Mucosa of stomach (tissue), 1 donor: ENCODE data around the gene CABP7.

Experiments used
- H3K27me3 ChIP-seq: one replicate; pipeline ENCODE4 v1.7.0; 2013; ENCODE audit warnings: mild to moderate bottlenecking, low read length; ENCODE audit not compliant: control insufficient read depth, insufficient read depth
- H3K36me3 ChIP-seq: one replicate; pipeline ENCODE4 v1.7.0; 2013; ENCODE audit warnings: low read length; ENCODE audit not compliant: control insufficient read depth, insufficient read depth
- H3K4me1 ChIP-seq: one replicate; pipeline ENCODE4 v1.7.0; 2013; ENCODE audit warnings: mild to moderate bottlenecking, low read length; ENCODE audit not compliant: control insufficient read depth, insufficient read depth
- H3K4me3 ChIP-seq: one replicate; pipeline ENCODE4 v1.7.0; 2013; ENCODE audit warnings: low read length
- H3K9ac ChIP-seq: one replicate; pipeline ENCODE4 v1.7.0; 2013; ENCODE audit warnings: mild to moderate bottlenecking, low read length, moderate library complexity
- H3K9me3 ChIP-seq: one replicate; pipeline ENCODE4 v1.7.0; 2013; ENCODE audit warnings: mild to moderate bottlenecking, low read length, moderate library complexity; ENCODE audit not compliant: control insufficient read depth
- donor health status: Pancreatic carcinoma.

The CABP7 gene

DNA sequence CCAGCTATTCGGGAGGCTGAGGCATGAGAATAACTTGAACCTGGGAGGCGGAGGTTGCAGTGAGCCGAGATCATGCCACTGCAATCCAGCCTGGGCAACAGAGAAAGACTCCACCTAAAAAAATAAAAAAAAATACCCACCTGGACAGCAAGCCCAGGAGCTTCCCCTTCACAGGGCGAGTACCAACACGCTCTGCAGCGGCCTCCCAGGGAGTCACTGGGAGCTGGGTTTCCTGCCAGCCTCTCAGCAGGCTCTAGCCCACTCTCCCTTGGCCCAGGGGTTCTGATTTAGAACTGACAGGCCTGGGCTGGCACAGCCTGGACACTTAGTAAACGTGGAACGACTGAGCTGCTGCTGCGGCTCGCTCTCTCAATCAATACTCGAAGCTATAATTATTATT is 2.0 kb upstream of the CABP7 start:
- no peaks in the 10 kb centered on the region for H3K4me1 ChIP-seq
- H3K4me3 ChIP-seq, result no peak overlapping the region
- H3K9ac ChIP-seq, result no peak overlapping the region
- no peaks in the 10 kb centered on the region for H3K36me3 ChIP-seq
- peaks cover 67% of the 10 kb centered on the region for H3K27me3 ChIP-seq
- H3K9me3 ChIP-seq, result no peaks in the 10 kb centered on the region

DNA sequence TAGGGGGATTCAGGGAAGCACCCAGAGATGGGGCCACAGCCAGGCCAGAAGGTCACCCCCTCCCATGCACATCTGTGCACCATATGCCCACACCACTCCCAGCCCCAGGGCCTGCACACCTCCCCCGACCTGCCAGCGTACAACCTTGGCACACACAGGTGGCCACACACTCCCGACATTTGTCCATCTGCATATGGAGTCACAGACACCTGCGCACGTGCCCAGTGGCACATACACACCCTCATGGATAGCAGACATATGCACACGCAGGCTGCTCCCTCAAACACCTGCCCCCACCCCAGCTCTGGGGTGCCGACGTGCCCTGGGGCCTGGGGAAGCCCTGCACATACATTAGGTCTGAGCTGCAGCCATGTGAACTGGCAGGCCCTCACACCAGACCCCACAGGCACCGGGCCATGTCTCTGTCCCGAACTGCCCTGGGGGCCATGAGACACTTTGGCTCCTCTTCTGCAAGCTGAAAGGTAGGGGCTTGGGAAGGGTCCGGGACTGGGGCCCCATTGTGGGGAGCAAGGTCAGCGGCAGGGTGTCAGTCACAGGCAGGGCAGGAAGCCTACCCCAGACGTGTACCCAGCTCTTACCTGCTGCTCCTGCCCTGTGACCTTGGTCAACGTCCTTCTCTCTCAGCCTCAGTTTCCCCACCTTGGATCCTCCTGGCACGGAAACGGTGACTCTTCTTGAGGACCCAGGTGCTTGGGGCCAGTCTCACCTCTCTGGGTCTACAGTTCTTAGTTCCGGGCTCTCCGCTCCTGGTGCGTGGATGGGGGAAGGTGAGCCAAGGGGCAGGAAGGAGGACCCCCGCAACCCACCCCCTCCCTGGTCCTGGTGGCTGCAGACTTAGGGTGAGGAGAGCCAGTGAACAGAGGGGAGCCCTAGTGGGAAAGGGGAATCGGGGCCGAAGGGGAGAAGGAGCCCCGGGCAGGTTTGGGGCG is 579 bp upstream of the CABP7 start:
- H3K9me3 ChIP-seq, result no peaks in the 10 kb centered on the region
- no peaks in the 10 kb centered on the region for H3K4me1 ChIP-seq
- no peaks in the 10 kb centered on the region for H3K36me3 ChIP-seq
- no peak overlapping the region for H3K9ac ChIP-seq
- H3K27me3 ChIP-seq, result peaks cover 61% of the 10 kb centered on the region
- H3K4me3 ChIP-seq, result no peak overlapping the region

DNA sequence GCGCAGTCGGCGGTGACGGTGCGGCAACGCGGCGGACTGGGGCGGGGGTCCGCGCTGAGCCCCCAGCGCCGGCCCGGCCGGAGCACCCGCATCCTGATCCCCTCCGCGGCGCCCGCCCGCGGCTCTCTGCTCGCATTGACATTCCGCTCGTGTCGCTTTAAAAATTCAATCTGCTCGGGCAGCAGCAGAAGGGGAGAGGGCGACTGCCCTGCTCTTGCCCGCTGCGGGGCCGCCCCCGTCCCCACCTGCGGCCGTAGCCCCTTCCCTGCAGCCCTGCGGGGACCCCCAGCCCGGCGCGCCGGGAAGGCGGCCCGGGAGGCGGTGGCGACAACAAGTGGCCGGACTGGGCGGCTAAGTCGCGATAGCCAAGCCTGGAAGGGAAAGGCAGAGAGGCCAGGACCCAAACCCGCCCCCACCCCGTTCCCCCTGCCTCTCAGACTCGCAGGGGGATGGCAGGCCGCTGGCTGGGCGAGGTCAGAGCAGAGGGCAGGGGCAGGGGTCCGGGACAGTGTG is 1.1 kb downstream of the CABP7 start:
- H3K4me1 ChIP-seq, result no peaks in the 10 kb centered on the region
- no peaks in the 10 kb centered on the region for H3K36me3 ChIP-seq
- H3K27me3 ChIP-seq, result peaks cover 52% of the 10 kb centered on the region
- H3K4me3 ChIP-seq, result no peak overlapping the region
- no peaks in the 10 kb centered on the region for H3K9me3 ChIP-seq
- no peak overlapping the region for H3K9ac ChIP-seq

DNA sequence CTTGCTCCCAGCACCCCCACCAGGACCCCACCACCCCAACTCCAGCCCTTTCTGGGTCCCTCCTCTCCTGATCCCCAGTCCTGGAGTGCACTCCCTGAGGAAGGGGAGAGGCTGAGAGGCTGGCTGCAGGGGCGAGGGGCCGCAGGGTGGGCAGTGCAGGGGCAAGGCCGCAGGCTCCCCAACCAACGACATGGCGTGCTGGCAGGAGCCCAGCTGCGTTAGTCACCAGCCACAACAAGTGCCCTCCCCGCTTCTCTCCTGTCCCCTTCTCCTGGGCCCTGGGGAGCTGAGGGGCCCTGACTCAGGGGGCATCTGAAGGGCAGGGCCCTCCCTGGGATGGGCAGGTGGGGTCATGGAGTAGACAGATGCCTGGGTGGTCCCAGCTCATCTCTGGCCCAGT is 2.3 kb downstream of the CABP7 start:
- Histone ChIP-seq H3K27me3 (peaks cover 57% of the 10 kb centered on the region), H3K4me1 (no peaks in the 10 kb centered on the region), H3K9me3 (no peaks in the 10 kb centered on the region), H3K36me3 (no peaks in the 10 kb centered on the region), H3K9ac (no peak overlapping the region), H3K4me3 (no peak overlapping the region)

DNA sequence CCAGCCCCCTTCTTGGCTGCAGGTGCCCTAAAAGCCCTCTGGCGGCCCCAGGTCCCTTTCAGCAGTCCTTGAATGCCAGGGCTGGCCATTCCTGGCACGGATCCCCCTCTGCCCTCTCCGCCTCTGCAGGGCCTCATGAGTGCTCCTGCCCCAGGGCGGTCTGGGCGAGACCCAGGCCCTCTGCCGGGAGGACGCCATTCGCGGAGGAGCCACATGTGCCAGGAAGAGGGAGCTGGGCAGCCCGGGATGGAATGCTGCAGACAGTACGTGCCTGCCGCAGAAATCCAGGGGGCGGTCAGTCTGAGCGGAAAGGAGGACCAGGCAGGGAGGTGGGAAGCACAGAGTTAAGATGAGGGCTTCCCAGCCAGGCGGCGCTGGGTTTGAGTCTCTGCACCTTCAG is 2.8 kb downstream of the CABP7 start:
- Histone ChIP-seq H3K9me3 (no peaks in the 10 kb centered on the region), H3K4me3 (no peak overlapping the region), H3K36me3 (no peaks in the 10 kb centered on the region), H3K9ac (no peak overlapping the region), H3K4me1 (no peaks in the 10 kb centered on the region), H3K27me3 (peaks cover 57% of the 10 kb centered on the region)

DNA sequence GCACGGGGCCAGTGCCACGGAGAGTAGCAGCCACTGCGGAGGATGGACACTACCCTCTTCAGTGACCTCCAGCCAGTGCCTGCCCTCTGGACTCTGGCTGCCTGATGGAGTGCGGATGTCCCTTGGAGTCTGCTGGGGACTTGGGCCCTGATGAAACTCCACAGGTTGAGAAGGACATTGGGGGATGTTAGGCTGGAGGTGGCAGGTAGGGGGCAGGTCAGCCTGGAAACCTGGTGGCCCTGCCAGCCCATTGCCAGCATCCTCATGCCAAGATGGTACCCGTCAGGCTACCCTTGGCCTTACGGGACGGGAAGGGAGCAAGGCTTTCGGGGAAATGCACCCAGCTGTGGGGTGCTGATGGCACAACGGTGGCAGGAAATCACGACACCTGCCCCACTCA is 4.0 kb downstream of the CABP7 start:
- Histone ChIP-seq H3K9me3 (no peaks in the 10 kb centered on the region), H3K36me3 (no peaks in the 10 kb centered on the region), H3K4me1 (no peaks in the 10 kb centered on the region), H3K27me3 (peaks cover 47% of the 10 kb centered on the region), H3K4me3 (no peak overlapping the region), H3K9ac (no peak overlapping the region)

DNA sequence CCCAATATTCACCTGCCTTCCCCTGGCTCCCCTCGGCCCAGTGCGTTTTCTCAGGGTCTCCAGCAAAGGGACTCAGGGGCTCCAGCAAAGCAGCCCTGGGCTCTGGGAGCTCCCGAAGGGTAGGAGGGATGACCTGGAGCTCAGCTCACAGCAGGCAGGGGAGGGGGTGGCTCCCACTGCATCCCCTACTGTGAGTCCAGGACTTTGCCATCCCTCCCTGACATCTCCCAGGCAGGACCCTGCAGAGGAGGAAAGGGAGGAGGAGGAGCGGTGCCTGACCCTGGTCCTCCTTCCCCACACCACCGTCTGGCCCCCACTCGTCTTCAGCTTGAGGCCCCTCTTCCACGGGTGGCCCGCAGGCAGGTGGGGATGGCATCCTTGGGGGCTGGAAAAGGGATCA is 5.0 kb downstream of the CABP7 start:
- Histone ChIP-seq H3K36me3 (no peaks in the 10 kb centered on the region), H3K9me3 (no peaks in the 10 kb centered on the region), H3K4me3 (no peak overlapping the region), H3K4me1 (no peaks in the 10 kb centered on the region), H3K27me3 (peaks cover 38% of the 10 kb centered on the region), H3K9ac (no peak overlapping the region)

DNA sequence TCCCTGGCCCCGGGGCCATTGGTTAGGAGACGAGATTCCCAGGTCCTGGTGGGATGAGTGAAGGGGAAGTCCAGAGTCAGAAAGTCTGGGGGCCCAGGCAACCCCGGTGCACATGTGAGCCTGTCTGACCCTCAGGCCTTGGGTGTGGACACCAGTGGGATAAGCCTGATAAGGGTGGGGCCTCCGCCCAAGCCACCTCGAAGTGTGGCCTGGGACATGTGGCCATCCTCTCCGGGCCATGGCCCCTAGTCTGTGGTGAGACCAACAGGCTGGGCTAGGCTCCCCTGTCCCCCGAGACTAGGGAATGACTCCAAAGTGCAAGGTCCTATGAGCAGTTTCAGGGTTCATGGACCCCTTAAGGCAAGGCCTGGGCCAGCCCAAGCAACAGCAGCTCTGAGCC is 6.3 kb downstream of the CABP7 start:
- no peak overlapping the region for H3K4me3 ChIP-seq
- H3K36me3 ChIP-seq, result no peaks in the 10 kb centered on the region
- H3K4me1 ChIP-seq, result no peaks in the 10 kb centered on the region
- no peaks in the 10 kb centered on the region for H3K9me3 ChIP-seq
- H3K9ac ChIP-seq, result no peak overlapping the region
- peaks cover 33% of the 10 kb centered on the region for H3K27me3 ChIP-seq

DNA sequence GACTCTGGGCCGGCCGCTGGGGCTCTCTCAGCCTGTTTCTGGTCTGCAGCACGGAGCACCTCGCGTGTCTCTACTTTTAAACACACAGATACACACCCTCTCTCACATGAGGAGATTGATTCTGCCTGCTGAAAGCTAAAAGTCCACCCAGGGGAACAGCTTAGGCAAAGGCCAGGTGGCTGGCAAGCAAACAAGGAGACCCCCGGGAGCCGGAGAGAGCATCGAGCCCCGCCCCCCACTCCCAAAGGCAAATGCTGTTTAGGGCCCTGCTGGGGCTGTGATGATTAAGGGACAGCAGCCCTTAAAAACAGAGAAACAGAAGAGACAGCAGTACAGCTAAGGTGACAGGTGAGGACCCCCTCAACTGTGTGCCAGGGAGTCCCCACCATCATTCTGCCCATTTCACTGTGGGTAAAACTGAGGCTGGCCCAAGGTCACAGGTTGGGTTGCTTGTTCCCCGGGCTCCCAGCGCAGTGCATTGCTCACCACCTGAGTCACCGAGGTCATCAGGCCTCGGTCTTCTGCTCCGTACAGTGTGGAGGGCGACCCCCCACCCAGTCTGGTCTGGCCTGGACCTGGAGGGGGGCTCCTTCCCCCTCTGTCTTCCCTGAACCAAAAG is 6.8 kb downstream of the CABP7 start:
- H3K4me3 ChIP-seq, result no peak overlapping the region
- no peaks in the 10 kb centered on the region for H3K36me3 ChIP-seq
- no peaks in the 10 kb centered on the region for H3K4me1 ChIP-seq
- H3K27me3 ChIP-seq, result peaks cover 28% of the 10 kb centered on the region
- no peaks in the 10 kb centered on the region for H3K9me3 ChIP-seq
- H3K9ac ChIP-seq, result no peak overlapping the region

DNA sequence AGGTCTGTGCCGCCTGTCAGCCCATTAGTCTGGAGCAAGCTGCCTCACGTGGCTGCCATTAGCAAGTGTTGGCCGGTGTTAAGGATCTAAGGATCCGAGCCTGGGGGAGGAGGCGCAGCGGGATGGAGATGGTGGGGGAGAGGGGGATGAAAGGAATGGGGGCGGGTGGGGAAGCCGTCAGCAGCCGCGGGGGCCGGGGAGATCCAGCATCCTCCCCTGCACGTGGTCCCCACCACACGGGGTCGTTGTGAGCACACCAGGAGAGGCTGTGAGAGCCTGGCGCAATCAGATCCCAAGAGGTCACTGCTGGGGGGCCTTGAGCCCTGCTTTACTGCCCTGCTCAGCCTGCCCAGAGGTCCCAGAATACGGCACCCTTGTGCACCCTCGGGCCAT is 7.3 kb downstream of the CABP7 start:
- Histone ChIP-seq H3K27me3 (peaks cover 22% of the 10 kb centered on the region), H3K9me3 (no peaks in the 10 kb centered on the region), H3K4me1 (no peaks in the 10 kb centered on the region), H3K9ac (no peak overlapping the region), H3K4me3 (no peak overlapping the region), H3K36me3 (no peaks in the 10 kb centered on the region)

DNA sequence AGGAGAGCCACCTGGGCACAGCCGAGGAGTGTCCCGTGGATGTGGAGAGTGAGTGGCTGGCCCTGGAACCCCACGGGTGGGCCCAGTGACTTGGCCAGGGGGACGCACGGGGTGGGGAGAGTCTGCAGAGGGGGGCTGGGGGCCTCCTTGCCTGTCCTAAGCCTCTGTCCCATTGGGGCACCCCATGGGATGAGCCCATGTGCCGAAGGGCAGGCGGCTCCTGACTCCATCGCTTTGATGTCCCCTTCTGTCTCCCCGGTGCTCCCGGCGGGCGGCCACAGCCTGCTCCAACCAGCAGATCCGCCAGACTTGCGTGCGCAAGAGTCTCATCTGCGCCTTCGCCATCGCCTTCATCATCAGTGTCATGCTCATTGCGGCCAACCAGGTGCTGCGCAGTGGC is 9.4 kb downstream of the CABP7 start:
- no peaks in the 10 kb centered on the region for H3K36me3 ChIP-seq
- H3K9ac ChIP-seq, result no peak overlapping the region
- H3K4me3 ChIP-seq, result no peak overlapping the region
- H3K4me1 ChIP-seq, result no peaks in the 10 kb centered on the region
- H3K9me3 ChIP-seq, result no peaks in the 10 kb centered on the region
- H3K27me3 ChIP-seq, result peaks cover 9% of the 10 kb centered on the region

DNA sequence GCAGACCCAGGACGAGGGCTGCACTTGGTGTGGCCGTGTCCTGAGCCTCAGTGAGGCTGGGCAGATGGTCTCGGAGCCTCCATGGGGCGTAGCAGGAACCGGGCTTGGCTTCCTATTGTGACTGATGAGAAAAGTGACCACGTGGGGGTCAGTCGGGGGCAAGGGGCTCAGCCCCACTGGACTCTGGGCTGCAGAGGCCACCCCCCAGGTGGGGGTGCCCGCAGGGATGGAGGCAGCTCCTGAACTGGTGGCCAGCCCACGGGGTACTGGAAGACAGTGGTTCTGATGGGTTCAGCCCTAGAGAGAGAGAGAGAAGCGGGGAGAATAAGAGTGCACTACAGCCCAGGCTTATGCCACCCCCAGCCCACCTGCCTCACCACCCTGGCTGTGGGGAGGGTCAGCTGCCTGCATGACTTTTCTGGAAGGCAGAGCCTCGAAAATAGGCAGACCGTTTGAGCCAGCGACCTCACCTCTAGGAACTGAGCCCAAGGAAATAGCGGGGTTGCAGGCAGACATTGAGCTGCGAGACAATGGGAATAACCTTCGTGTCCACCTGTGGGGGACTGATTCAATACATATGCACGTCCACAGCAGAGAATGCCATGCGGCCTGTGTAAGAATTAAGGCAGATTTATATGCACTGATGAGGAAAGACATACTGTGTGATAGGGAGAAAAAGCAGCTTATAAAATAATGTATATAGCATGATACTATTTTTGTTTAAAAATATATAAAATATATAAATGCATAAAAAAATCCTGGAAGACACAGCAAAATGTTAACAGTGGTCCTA is 11.5 kb downstream of the CABP7 start:
- H3K36me3 ChIP-seq, result no peaks in the 10 kb centered on the region
- peaks cover 7% of the 10 kb centered on the region for H3K27me3 ChIP-seq
- no peaks in the 10 kb centered on the region for H3K9me3 ChIP-seq
- H3K4me1 ChIP-seq, result no peaks in the 10 kb centered on the region
- no peak overlapping the region for H3K9ac ChIP-seq
- H3K4me3 ChIP-seq, result no peak overlapping the region
